ENCODE measurements around the gene DNAJB8. TPM values are rescaled to one million over a fixed set of nuclear protein-coding genes. Genes with fewer than 3 reads are reported as not detected.

Gene DNAJB8
- total RNA-seq, 4 donors from 2014 or later, result not detected

- Histone ChIP-seq H3K27ac (no peak overlapping the region), H3K4me1 (no peaks in the 10 kb centered on the region), H3K27me3 (no peaks in the 10 kb centered on the region), H3K9me3 (no peaks in the 10 kb centered on the region), H3K4me3 (replicated peaks in 1 of 3) (no peak overlapping the region), H3K36me3 (no peaks in the 10 kb centered on the region)
- no peak for DNase-seq
- WGBS, 2 donors, result 71 to 74% methylated on average over 7 of the region's 7 CpGs
- TF ChIP-seq CTCF (IDR thresholded peaks at IDR 0.05) (no peak), POLR2A (IDR thresholded peaks at IDR 0.05) (no peak)
- intact Hi-C loops (cut with DNase I), result no loop called here
Measured at GRCh38 chr3:128464188-128464587, 2.5 kb downstream of the DNAJB8 start.

- no peak for DNase-seq
- no peaks in the 10 kb centered on the region for H3K27me3 ChIP-seq
- intact Hi-C loops (cut with DNase I), result no loop called here
- no peaks in the 10 kb centered on the region for H3K9me3 ChIP-seq
- H3K4me3 ChIP-seq (replicated peaks in 1 of 3), result no peak overlapping the region
- TF ChIP-seq POLR2A (IDR thresholded peaks at IDR 0.05) (no peak), CTCF (IDR thresholded peaks at IDR 0.05) (no peak)
- WGBS, 2 donors, result 83 to 85% methylated on average over 10 of the region's 10 CpGs
- H3K27ac ChIP-seq, result no peak overlapping the region
- no peaks in the 10 kb centered on the region for H3K4me1 ChIP-seq
- H3K36me3 ChIP-seq, result no peaks in the 10 kb centered on the region
Measured at GRCh38 chr3:128463771-128464170, 2.9 kb downstream of the DNAJB8 start.

GRCh38 chr3:128463354-128463753 lies 3.3 kb downstream of the DNAJB8 start:
- Histone ChIP-seq H3K27ac (no peak overlapping the region), H3K4me1 (no peaks in the 10 kb centered on the region), H3K9me3 (no peaks in the 10 kb centered on the region), H3K4me3 (replicated peaks in 1 of 3) (no peak overlapping the region), H3K36me3 (no peaks in the 10 kb centered on the region), H3K27me3 (no peaks in the 10 kb centered on the region)
- WGBS, 2 donors, result 72 to 86% methylated on average over 5 to 11 of the region's 11 CpGs
- no peak for DNase-seq
- intact Hi-C loops (cut with DNase I), result no loop called here
- no peak for TF ChIP-seq POLR2A (IDR thresholded peaks at IDR 0.05)
- TF ChIP-seq CTCF (IDR thresholded peaks at IDR 0.05), result no peak

- H3K36me3 ChIP-seq, result no peaks in the 10 kb centered on the region
- H3K4me1 ChIP-seq, result no peaks in the 10 kb centered on the region
- 94 to 95% methylated on average over 20 of the region's 20 CpGs for WGBS, 2 donors
- H3K27me3 ChIP-seq, result no peaks in the 10 kb centered on the region
- intact Hi-C loops (cut with DNase I), result no loop called here
- no peak overlapping the region for H3K27ac ChIP-seq
- no peaks in the 10 kb centered on the region for H3K9me3 ChIP-seq
- DNase-seq, result no peak
- H3K4me3 ChIP-seq (replicated peaks in 1 of 3), result no peak overlapping the region
- TF ChIP-seq POLR2A (IDR thresholded peaks at IDR 0.05) (no peak), CTCF (IDR thresholded peaks at IDR 0.05) (no peak)
Measured at GRCh38 chr3:128462931-128463330, 3.8 kb downstream of the DNAJB8 start.

GRCh38 chr3:128462341-128462910 lies 4.3 kb downstream of the DNAJB8 start:
- intact Hi-C loops (cut with DNase I), result no loop called here
- Histone ChIP-seq H3K27ac (no peak overlapping the region), H3K36me3 (no peaks in the 10 kb centered on the region), H3K27me3 (no peaks in the 10 kb centered on the region), H3K4me1 (no peaks in the 10 kb centered on the region), H3K4me3 (replicated peaks in 1 of 3) (no peak overlapping the region), H3K9me3 (no peaks in the 10 kb centered on the region)
- WGBS, 2 donors, result 92 to 98% methylated on average over 23 of the region's 23 CpGs
- DNase-seq, result no peak
- TF ChIP-seq CTCF (IDR thresholded peaks at IDR 0.05) (no peak), POLR2A (IDR thresholded peaks at IDR 0.05) (no peak)
